ENCODE data around the gene MYO1G.

- TF ChIP-seq CTCF (IDR thresholded peaks at IDR 0.05; ENCODE audit: borderline replicate concordance, extremely low read depth, low read length, poor library complexity, severe bottlenecking) (no peak), EZH2 (IDR thresholded peaks at IDR 0.05; ENCODE audit: borderline replicate concordance, low read depth, low read length, severe bottlenecking) (no peak)
Measured at GRCh38 chr7:44963364-44964290, 15.2 kb downstream of the MYO1G start.

Measured in DND-41 (cell line).